ENCODE measurements around the gene RAB3IL1.

Gene RAB3IL1

GRCh38 chr11:61866231-61866957 lies 51.0 kb downstream of the RAB3IL1 start:
- DNase-seq (ENCODE audit: low read depth in 2 of 2) = no peak

GRCh38 chr11:61864814-61865775 lies 52.3 kb downstream of the RAB3IL1 start:
- DNase-seq (ENCODE audit: low read depth in 2 of 2) = no peak

- DNase-seq (ENCODE audit: low read depth in 2 of 2) = no peak
Measured at GRCh38 chr11:61863548-61864081, 53.8 kb downstream of the RAB3IL1 start.

- DNase-seq (ENCODE audit: low read depth in 2 of 2) = no peak
Measured at GRCh38 chr11:61862714-61863547, 54.4 kb downstream of the RAB3IL1 start.

GRCh38 chr11:61861634-61862033 lies 55.7 kb downstream of the RAB3IL1 start:
- DNase-seq (ENCODE audit: low read depth in 2 of 2) = no peak

GRCh38 chr11:61860054-61860903 lies 57.1 kb downstream of the RAB3IL1 start:
- no peak for DNase-seq (ENCODE audit: low read depth in 2 of 2)

- DNase-seq (ENCODE audit: low read depth in 2 of 2) = no peak
Measured at GRCh38 chr11:61855939-61856680, 61.3 kb downstream of the RAB3IL1 start.

- no peak for DNase-seq (ENCODE audit: low read depth in 2 of 2)
Measured at GRCh38 chr11:61854966-61855714, 62.2 kb downstream of the RAB3IL1 start.

- DNase-seq (ENCODE audit: low read depth in 2 of 2) = no peak
Measured at GRCh38 chr11:61854206-61854895, 63.0 kb downstream of the RAB3IL1 start.

GRCh38 chr11:61853698-61854169 lies 63.6 kb downstream of the RAB3IL1 start:
- no peak for DNase-seq (ENCODE audit: low read depth in 2 of 2)

GRCh38 chr11:61851900-61852295 lies 65.5 kb downstream of the RAB3IL1 start:
- DNase-seq (ENCODE audit: low read depth in 2 of 2) = no peak

- no peak for DNase-seq (ENCODE audit: low read depth in 2 of 2)
Measured at GRCh38 chr11:61851113-61851899, 66.1 kb downstream of the RAB3IL1 start.

GRCh38 chr11:61850687-61851086 lies 66.7 kb downstream of the RAB3IL1 start:
- DNase-seq (ENCODE audit: low read depth in 2 of 2) = no peak

GRCh38 chr11:61848631-61849030 lies 68.7 kb downstream of the RAB3IL1 start:
- DNase-seq (ENCODE audit: low read depth in 2 of 2) = no peak

GRCh38 chr11:61847914-61848581 lies 69.3 kb downstream of the RAB3IL1 start:
- no peak for DNase-seq (ENCODE audit: low read depth in 2 of 2)
